GM19438 (cell line): ENCODE measurements around the gene FBLIM1.

ENCODE experiments used
- ATAC-seq: cut with Tn5 transposase; IDR thresholded peaks from one replicate; pipeline ENCODE4 v1.9.1; 2021; ENCODE audit warnings: low read depth; ENCODE audit not compliant: unreplicated experiment

FBLIM1 gene

GRCh38 chr1:15747378-15747777 lies 11.2 kb upstream of the FBLIM1 start:
- ATAC-seq, result no peak

DNA sequence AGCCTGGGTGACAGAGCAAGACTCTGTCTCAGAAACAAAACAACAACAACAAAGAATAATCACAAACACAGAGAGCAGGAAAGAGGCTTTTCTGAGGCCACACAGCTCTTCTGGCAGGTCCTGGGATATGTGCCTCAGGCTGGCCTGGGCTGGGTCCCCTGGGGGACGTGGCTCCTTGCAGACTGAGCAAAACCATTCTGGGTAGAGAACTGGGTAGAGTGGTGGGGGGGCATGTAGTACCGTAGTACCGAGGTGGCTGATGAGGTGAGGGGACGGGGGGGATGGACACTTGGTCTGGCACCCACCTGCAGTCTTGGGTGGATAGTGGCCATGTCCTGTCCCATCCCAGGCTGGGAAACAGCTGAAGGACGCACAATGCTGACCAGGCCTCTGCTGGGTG lies 10.3 kb upstream of the FBLIM1 start:
- ATAC-seq, result no peak

DNA sequence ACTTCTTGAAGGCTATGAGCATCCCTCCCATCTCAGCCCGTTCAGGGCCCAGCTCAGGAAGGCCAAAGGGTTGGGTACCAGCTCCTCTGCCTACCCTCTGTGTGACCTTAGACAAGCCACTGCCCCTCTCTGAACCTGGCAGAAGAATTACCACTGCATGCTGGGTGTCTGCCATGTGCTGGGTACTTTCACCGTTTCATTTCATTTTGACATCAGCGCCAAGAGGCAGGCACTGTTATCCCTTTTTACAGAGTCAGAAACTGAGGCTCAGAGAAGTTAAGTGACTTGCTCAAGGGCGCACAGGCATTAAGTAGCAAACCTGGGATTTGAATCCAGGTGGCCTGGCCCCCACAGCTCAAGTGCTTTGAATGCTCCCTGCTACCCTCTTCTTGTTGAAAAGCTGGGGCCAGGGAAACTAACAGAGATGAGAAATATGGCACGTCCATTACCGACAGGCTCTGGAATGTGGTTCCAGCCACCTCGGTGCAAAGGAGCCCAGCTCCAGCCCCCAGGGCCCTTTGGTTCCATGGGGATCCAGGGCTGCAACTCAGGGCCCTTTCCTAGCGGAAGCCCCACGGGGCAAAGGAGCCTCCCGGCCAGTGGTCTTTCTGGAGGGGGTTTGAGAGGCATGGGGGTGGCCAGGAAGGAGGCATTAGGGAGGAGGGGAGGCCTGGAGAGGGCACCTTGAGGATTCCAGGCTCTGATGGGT lies 9.8 kb upstream of the FBLIM1 start:
- no peak for ATAC-seq

GRCh38 chr1:15749399-15750291 lies 8.9 kb upstream of the FBLIM1 start:
- ATAC-seq, result no peak

DNA sequence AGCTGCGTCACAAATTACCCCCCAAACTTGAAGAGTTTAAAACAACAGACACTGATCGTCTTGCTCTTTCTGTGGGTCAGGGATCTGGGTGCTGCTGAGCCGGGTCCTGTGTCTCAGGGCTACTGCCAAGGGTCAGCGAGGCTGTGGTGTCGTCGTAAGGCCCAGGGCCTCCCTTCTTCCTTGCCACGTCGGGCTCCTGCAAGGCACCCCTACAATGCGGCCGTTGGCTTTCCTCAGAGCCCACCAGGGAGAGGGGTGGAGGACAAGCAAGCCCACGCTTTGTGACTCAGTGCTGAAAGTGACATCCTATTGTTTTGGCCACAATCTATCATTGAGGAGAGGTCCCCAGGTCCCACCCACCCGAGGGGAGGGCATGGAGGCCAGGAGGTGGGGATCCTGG lies 7.7 kb upstream of the FBLIM1 start:
- no peak for ATAC-seq

DNA sequence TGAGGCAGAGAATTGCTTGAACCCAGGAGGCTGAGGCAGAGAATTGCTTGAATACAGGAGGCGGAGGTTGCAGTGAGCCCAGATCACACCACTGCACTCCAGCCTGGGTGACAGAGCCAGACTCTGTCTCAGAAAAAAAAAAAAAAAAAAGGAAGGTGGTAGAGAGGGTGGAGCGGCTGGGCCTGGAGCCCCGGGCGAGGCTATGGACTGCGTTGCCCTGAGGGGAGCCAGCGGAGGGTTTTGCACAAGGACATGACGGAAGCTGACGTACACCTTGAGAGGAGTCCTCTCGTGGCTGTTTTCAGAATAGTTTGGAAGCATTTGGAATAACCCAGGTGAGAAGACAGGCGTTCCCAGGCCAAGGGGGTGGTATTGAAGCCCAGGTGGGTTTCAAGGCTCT lies 6.9 kb upstream of the FBLIM1 start:
- ATAC-seq, result no peak

GRCh38 chr1:15753776-15754175 lies 4.8 kb upstream of the FBLIM1 start:
- no peak for ATAC-seq

DNA sequence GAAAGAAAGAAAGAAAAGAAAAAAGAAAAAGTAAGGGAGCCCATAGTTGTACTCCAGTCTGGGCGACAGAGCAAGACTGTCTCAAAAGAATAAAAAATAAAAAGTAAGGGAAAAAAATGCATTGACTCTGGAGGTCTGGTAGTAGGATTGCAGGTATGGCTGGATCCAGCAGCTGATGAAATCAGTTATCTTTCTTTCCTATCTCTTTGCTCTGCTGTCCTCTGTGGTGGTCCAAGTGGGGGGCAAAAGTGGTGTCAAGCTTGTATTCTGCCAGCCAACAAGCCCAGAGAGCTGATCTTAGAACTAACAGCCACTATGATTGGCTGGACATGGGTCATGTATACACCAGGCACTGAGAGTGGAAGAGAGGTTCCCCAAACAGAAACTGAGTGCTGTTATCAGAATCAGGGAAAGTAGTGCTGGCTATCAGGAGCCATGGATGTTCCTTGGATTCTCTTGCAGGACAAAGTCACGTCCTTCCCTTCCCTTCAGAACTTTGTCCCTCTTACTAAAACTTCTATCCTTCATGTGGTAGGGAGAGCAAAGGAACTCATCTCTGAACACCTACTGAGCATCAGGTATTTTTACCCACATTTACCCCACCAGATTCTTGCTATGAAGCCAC lies 3.5 kb upstream of the FBLIM1 start:
- no peak for ATAC-seq

- no peak for ATAC-seq
These were observed 3.0 kb upstream of the FBLIM1 start for GRCh38 chr1:15755646-15756040.

- ATAC-seq, result no peak
These were observed 2.2 kb upstream of the FBLIM1 start for GRCh38 chr1:15756143-15757015.

DNA sequence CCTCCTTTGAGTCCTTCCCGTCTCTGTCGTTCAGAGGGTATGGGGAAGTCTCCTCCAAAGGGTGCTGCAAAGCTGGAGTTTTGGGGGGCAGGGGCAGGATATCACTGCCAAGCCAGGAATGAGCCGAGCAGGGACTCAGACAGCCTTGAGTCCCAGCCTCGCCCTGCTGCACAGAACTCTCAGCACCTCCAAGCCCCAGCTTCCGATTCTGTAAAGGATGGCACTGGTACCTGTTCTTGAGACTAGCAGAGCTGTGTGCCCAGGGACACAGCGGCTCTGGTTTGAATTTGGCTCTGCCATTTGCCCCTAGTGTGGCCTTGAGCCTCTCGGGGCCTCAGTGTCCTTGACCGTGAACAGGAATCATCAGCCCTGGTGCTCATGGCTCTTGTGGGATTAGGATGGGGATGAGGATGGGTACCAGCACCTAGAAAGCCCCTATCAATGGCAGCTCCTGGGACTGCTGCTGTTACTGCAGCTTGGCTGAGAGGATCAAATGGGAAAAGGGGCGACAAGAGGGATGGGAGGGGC lies 1.5 kb upstream of the FBLIM1 start:
- no peak for ATAC-seq

DNA sequence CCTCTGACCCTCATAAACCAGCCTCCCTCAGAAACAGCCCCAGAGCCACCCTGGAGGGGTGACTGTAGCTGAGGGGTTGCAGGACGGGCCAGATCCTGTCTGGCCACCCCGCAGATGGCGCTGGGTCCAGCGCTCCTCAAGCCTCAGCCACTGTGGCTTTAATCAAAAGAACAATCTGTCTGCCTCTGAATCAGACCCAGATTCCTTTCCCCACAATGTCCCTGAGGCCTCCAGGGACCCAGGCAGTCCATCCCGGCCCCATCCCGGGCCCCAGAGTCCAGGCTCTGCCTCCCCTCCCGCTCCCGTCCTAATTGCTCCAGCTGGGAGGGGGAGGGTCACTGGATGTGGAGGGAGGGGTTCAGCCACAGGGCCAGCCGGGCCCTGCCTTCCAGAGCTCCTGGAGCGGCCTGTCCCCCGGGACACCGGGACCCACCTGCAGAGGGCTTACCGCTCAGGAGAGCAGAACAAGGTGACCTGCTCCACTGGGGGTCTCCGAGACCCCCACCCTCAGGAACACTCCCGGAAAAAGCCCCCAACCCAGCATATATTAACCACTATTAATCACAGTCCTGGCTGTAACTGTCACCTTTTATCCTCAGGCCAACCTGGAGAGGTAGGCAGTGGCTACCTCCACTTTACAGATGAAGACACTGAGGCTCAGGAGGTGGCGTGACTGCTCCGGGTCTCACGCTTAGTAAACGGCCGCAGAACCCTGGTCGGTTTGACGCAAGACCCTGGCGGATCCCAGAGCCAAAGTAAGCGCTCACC lies 836 bp upstream of the FBLIM1 start:
- no peak for ATAC-seq

DNA sequence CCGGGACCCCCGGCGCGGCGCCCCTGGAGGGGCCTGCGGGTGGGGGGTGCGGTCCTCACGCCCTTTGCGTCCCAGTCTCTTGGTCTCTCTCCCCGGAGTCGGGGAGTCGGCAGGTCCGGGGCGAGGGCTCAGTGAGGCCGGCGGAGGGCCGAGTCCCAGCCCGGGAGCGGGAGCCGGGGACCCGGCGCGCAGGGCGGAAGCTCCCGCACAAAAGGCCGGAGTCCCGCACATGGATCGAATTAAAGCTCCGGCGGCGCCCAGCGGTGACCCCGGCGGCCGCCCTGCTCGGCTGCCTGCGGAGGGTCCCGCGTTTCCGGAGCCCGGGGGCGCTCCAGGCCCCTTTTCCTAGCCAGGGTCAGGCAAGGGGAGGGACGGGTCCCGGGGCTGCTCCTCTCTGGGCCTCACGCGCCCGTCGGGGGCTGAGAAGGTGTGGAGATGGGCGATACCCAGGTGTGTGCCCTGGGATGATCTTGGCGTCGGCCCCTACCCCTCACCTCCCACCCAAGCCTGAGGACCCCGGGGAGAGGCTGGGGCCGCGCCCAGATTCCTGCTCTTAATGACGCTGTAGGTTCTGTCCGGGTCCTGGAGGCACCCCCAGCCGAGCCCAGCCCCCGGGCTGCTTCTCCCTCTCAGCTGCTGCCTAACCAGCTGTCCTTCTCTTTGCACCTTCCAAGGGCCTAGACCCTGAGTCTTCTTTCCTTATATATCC lies 512 bp downstream of the FBLIM1 start:
- no peak for ATAC-seq

DNA sequence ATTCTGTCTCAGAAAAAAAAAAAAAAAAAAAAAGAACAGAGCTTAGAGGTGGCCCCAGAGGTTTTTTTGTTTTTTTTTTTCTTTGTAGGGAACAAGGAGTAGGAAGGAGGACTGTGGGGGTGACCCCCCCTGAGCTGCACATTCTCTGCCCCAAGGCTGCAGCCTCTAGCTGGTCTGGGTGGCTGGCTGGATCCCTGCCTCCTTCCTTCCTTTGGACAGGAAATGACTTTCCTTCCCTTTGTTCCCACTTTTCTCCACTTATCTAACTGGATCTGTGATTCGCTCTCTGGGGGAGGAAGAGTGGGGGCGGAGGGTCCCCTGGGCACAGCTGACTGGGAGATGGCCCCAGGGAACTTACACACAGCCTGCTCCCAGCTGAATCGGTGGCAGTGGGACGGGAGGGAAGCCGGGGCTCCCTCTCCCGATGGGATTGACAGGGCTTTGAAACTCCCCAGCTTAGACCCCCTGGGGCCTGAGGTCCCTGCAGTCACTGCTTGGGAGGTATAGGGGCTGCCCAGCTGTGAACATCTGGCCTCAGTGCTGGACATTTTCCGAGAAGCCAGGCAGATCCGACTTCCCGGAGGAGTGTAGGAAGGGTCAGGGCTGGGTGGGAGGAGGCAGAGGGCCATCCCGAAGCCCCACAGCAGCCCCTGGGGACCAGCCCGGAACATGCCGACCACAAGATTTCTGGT lies 2.1 kb downstream of the FBLIM1 start:
- ATAC-seq, result no peak

DNA sequence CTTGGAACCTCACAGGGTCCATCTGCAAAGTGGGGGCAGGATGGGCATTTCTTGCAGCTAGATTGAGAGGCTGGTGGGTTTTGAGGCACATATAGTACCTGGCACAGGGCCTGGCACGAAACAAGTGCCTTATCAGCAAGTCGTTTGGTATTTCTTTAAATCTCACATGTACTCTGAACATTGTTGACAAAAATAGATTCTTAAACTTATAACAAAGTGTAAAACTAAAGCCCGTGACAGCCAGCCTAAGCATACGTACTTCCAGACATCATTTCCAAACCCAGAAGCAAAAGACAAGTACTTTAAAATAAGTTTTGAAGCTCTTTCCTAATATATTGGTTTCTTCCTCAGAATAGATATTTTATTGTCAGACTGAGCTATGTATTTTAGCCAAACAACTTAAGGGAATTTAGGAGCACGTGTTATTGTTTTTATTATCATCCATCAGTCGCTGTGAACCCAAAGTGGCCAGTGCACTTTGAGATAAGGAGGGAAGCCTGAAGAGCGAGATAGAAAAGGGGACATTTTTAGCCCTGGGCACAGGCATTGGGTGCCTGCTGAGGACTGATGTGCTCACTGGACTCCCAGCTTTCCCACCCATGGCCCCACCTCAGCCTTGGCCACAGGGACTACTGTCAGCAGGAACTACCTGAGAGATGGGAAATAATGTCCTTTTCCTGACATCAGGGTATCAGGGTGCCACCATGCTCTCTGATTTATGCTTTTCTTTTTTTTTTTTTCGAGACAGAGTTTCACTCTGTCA lies 3.0 kb downstream of the FBLIM1 start:
- no peak for ATAC-seq

DNA sequence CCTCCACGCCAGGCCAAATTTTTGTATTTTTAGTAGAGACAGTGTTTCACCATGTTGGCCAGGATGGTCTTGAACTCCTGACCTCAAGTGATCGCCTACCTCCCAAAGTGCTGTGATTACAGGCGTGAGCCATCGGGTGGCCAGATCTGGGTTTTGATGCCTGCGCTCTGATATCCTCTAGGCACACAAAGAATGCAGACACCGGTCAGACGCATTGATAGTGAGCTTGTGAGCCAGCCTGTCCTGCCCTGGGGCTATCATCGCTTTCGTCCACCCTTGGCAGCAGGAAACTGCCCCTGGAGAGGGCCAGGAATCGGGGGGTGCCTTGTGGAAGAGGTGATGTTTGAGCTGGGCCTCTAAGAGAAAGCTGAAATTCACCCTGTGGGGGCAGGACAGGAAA lies 4.0 kb downstream of the FBLIM1 start:
- ATAC-seq, result no peak

DNA sequence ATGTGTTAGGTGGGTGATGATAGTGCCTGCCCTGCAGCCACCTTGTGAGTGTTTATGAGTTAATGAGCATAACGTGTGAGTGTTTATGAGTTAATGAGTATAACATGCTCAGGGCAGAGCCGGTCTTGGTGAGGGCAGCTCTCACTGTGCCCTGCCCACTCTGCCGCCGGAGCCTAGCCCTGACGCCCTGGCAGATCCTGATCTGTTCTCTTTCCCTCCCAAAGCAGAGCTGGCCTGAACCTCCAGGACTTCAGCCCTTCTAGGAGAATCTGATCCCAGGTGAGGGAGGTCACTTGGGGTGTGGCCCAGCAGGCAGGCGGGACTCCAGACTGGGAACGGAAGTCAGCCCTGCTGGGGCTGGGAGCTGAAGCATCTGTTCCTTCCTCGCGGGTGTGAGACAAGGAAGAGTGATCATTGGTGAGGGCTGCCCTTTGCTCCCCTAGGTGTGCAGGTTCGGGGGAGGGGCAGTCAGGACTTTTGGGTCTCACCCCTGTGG lies 5.7 kb downstream of the FBLIM1 start:
- ATAC-seq, result no peak

DNA sequence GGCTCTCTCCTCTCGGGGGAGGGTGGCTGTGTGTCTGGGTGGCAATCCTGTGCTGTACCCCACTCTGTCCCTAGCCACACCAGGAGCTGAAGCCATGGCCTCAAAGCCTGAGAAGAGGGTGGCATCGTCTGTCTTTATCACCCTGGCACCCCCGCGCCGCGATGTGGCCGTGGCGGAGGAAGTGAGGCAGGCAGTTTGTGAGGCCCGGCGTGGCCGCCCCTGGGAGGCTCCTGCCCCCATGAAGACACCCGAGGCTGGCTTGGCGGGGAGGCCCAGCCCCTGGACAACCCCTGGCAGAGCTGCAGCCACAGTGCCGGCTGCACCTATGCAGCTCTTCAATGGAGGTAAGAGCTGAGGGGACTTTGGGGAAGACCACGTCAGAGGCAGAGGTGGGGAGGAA lies 6.3 kb downstream of the FBLIM1 start:
- no peak for ATAC-seq
